Ishikawa (cell line): ENCODE results near the gene KCNQ5.

Experiments used
- CEBPB ChIP-seq: IDR thresholded peaks from 2 replicates; pipeline ENCODE4 v1.6.1; 2012
- CREB1 ChIP-seq: IDR thresholded peaks from 2 replicates; pipeline ENCODE4 v1.6.1; 2012; ENCODE audit warnings: low read depth
- EGR1 ChIP-seq: IDR thresholded peaks from 2 replicates; pipeline ENCODE4 v1.6.1; 2012
- EP300 ChIP-seq: IDR thresholded peaks from 2 replicates; pipeline ENCODE4 v1.6.1; 2012; ENCODE audit warnings: borderline replicate concordance
- FOXM1 ChIP-seq: IDR thresholded peaks from 2 replicates; pipeline ENCODE4 v1.6.1; 2012; ENCODE audit warnings: low read depth, borderline replicate concordance
- NFIC ChIP-seq: IDR thresholded peaks from 2 replicates; pipeline ENCODE4 v1.6.1; 2012
- RAD21 ChIP-seq: IDR thresholded peaks from 2 replicates; pipeline ENCODE4 v1.6.1; 2012; ENCODE audit warnings: low read depth
- TAF1 ChIP-seq: IDR thresholded peaks from 2 replicates; pipeline ENCODE4 v1.6.1; 2012; ENCODE audit warnings: low read depth, mild to moderate bottlenecking
- TCF12 ChIP-seq: IDR thresholded peaks from 2 replicates; pipeline ENCODE4 v1.6.1; 2012; ENCODE audit warnings: low read depth
- TEAD4 ChIP-seq: IDR thresholded peaks from 2 replicates; pipeline ENCODE4 v1.6.1; 2012
- USF1 ChIP-seq: IDR thresholded peaks from 2 replicates; pipeline ENCODE4 v1.6.1; 2012
- YY1 ChIP-seq: IDR thresholded peaks from 2 replicates; pipeline ENCODE4 v1.6.1; 2012; ENCODE audit warnings: low read depth
- ZBTB7A ChIP-seq: IDR thresholded peaks from 2 replicates; pipeline ENCODE4 v1.6.1; 2012; ENCODE audit warnings: low read depth
- TF ChIP-seq, protein P1 (sequence below): IDR thresholded peaks from 2 replicates; pipeline ENCODE4 v1.6.1; 2012
- TF ChIP-seq, protein P2 (sequence below): IDR thresholded peaks from 2 replicates; pipeline ENCODE4 v1.6.1; 2012; ENCODE audit warnings: low read depth, mild to moderate bottlenecking

The KCNQ5 gene

DNA sequence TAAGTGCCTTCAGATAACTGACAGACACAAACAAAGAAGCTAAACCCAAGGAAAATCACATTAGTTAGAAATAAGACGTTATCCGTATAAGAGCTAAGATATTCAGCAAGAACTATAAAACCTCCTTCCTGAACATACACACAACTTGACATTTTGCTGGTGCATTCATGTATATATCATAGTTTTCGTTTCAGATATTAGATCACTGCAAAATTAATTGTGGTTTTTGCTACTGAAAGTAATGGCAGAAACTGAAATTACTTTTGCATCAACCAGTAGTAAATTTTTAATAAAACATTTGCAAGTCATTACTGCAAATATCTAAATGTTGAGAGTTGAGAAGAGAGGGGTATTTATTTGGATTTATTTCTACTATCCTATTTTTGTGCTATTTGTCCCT is 26.1 kb upstream of the KCNQ5 start:
- TF ChIP-seq CREB1: no peak
- TF ChIP-seq TAF1: no peak
- TF ChIP-seq TCF12: no peak
- no peak for TF ChIP-seq FOXM1
- TF ChIP-seq EP300: no peak
- no peak for TF ChIP-seq EGR1
- TF ChIP-seq CEBPB: no peak
- TF ChIP-seq ZBTB7A: no peak
- TF ChIP-seq, protein P1, sequence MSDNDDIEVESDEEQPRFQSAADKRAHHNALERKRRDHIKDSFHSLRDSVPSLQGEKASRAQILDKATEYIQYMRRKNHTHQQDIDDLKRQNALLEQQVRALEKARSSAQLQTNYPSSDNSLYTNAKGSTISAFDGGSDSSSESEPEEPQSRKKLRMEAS: no peak
- TF ChIP-seq RAD21: no peak
- no peak for TF ChIP-seq TEAD4
- TF ChIP-seq, protein P2, sequence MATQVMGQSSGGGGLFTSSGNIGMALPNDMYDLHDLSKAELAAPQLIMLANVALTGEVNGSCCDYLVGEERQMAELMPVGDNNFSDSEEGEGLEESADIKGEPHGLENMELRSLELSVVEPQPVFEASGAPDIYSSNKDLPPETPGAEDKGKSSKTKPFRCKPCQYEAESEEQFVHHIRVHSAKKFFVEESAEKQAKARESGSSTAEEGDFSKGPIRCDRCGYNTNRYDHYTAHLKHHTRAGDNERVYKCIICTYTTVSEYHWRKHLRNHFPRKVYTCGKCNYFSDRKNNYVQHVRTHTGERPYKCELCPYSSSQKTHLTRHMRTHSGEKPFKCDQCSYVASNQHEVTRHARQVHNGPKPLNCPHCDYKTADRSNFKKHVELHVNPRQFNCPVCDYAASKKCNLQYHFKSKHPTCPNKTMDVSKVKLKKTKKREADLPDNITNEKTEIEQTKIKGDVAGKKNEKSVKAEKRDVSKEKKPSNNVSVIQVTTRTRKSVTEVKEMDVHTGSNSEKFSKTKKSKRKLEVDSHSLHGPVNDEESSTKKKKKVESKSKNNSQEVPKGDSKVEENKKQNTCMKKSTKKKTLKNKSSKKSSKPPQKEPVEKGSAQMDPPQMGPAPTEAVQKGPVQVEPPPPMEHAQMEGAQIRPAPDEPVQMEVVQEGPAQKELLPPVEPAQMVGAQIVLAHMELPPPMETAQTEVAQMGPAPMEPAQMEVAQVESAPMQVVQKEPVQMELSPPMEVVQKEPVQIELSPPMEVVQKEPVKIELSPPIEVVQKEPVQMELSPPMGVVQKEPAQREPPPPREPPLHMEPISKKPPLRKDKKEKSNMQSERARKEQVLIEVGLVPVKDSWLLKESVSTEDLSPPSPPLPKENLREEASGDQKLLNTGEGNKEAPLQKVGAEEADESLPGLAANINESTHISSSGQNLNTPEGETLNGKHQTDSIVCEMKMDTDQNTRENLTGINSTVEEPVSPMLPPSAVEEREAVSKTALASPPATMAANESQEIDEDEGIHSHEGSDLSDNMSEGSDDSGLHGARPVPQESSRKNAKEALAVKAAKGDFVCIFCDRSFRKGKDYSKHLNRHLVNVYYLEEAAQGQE: no peak
- no peak for TF ChIP-seq YY1
- no peak for TF ChIP-seq USF1
- TF ChIP-seq NFIC: no peak

GRCh38 chr6:72616406-72617015 is 5.4 kb upstream of the KCNQ5 start:
- peak; percentile 60 for TF ChIP-seq RAD21
- no peak for TF ChIP-seq NFIC

DNA sequence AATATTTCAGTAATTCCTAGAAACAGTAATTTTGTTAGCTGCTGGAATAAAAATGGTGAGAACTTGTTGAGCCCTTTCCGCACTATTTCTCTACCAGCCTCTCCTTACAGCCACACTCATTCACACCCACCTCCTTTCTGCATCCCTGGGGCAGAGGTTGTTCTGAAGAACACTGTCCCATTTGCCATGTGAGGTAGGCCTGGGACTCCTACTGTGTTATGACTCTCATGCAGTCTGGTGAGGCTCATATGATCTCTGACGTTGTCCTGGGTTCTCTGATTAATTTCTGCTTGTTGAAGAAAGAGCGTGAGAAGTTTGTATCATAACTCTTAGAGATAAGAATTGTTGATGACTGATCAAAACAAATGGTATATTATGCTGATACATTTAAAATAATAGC is 4.1 kb upstream of the KCNQ5 start:
- TF ChIP-seq USF1: no peak
- no peak for TF ChIP-seq CREB1
- no peak for TF ChIP-seq NFIC
- no peak for TF ChIP-seq TAF1
- TF ChIP-seq TCF12: no peak
- TF ChIP-seq, protein P2: no peak
- TF ChIP-seq TEAD4: no peak
- TF ChIP-seq CEBPB: no peak
- no peak for TF ChIP-seq RAD21
- TF ChIP-seq EP300: no peak
- TF ChIP-seq ZBTB7A: no peak
- TF ChIP-seq YY1: no peak
- TF ChIP-seq, protein P1: no peak
- no peak for TF ChIP-seq EGR1
- no peak for TF ChIP-seq FOXM1

DNA sequence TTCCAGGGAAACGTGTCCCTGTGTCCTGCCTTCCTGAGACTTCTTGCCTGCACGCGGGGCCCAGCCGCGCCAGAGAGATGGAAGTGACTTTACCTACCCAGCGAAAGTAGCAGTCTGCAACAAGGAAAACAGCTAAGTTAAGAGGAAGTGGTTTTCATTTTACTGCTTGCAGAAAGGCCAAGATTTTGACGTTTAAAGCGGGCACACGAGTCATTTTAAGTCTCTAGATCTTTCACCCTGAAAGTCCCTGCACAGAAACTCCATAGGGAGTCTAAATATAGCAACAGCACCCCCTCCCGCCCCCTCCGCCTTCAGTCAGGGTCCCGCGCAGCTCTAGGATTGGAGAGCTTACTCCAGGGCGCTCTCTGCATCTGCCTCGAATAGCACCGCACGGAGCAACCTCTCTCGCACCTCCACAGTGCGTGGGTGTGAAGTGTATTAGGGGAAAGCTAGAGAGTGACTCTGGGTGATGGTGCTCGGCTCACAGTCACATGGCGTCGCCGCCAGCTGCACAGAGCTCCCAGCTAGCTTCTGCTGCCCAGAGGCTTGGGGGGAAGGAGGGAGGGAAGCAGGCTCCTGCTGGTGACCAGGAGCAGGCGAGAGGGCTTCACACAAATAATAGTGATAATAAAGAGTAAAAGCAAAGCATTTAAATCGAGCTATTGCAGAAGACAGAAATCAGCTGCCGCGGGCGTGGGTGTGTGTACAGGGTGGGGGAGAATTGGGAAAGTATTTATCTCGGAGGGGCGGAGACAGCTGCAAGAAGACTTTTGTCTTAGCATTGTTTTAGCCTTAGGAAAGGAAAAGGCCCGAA is 1.8 kb upstream of the KCNQ5 start:
- TF ChIP-seq USF1 (no peak), NFIC (no peak), ZBTB7A (no peak), TEAD4 (no peak), EP300 (no peak)

- TF ChIP-seq RAD21 (no peak), EGR1 (no peak), TCF12 (no peak), USF1 (no peak), FOXM1 (no peak), NFIC (no peak), TEAD4 (no peak), CREB1 (no peak), EP300 (no peak), CEBPB (no peak), YY1 (no peak), TAF1 (no peak), ZBTB7A (no peak)
- TF ChIP-seq, protein P1: no peak
- TF ChIP-seq, protein P2: no peak
Measured at GRCh38 chr6:72620871-72621290, 983 bp upstream of the KCNQ5 start.
